AG10803 (cell line): Measurements from ENCODE around the gene EBLN2.
A peak's percentile ranks its signal among the peaks of the same experiment; 100 is the strongest.
"Not testable (repeated sequence)": the region's sequence is repeated elsewhere in the genome, so short reads cannot be mapped to it uniquely, and the experiment has no call there.

Experiments
- DNase-seq: peaks from one replicate; pipeline ENCODE4 v3.0.0; 2010; ENCODE audit warnings: low read depth
- H3K4me3 ChIP-seq: 2 replicates; pipeline ENCODE4 v1.5.1; 2011; ENCODE audit warnings: mild to moderate bottlenecking, low read length, control low read depth
- CTCF ChIP-seq: conservative IDR thresholded peaks from 2 replicates; pipeline ENCODE4 v1.5.1; 2011; ENCODE audit warnings: mild to moderate bottlenecking, low read length, control low read depth, inconsistent platforms

EBLN2 gene

DNA sequence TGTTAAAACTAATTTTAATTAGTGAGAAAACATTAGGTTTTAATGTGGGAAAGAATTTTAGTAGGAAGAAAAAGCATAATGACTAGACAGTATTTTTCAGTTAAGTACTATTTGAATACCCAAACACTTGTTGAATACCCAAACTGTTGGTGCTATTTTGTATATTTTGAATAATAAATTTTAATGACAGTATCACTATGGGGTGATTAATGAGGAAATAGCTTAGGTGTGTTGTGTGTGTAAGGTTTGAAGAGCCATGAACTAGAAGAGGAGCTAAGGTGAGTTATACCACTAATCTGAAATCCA is 4.7 kb upstream of the EBLN2 start:
- no peak overlapping the region for H3K4me3 ChIP-seq
- no peak for DNase-seq
- TF ChIP-seq CTCF, result no peak

GRCh38 chr3:73060302-73060723 is 1.1 kb upstream of the EBLN2 start:
- no peak overlapping the region for H3K4me3 ChIP-seq
- peak; percentile 91 for DNase-seq
- TF ChIP-seq CTCF, result no peak

GRCh38 chr3:73066243-73066642 is 4.8 kb downstream of the EBLN2 start:
- H3K4me3 ChIP-seq, result not testable (repeated sequence)
- DNase-seq, result peak; percentile 68

GRCh38 chr3:73068419-73068818 is 7.0 kb downstream of the EBLN2 start:
- peak; percentile 38 for DNase-seq
- H3K4me3 ChIP-seq, result no peak overlapping the region
- no peak for TF ChIP-seq CTCF

DNA sequence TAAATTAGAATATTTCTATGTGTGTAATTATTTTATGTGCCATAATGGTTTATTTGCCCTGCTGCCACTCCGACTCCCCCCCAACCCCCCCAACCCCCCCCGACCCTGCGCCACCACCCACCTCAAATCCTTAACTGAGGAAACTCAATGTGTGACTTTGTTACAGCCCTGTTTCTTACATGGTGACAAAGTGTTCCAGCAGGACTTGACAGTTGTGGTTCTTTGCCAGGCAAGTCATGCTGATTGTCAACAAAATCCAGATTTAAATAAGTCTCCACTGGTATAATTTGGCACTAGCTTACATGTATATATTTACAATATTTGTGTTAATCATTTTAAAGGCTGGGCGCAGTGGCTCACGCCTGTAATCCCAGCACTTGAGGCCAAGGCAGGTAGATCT is 7.7 kb downstream of the EBLN2 start:
- H3K4me3 ChIP-seq, result no peak overlapping the region
- no peak for TF ChIP-seq CTCF
- DNase-seq, result no peak

- TF ChIP-seq CTCF, result no peak
- DNase-seq, result no peak
- H3K4me3 ChIP-seq, result no peak overlapping the region
Measured at GRCh38 chr3:73069775-73070444, 8.5 kb downstream of the EBLN2 start.

GRCh38 chr3:73070675-73071575 is 9.5 kb downstream of the EBLN2 start:
- H3K4me3 ChIP-seq, result no peak overlapping the region
- DNase-seq, result peak; percentile 97
- no peak for TF ChIP-seq CTCF
